Transverse colon (tissue), 3 donors: ENCODE measurements around the gene ENPP6.

Source experiments
- CTCF ChIP-seq, 5 experiments: fragments of 200-600 bp in 3 of 5; fragments of 450-650 bp in 2 of 5; sonication (generic) in 3 of 5; IDR thresholded peaks; 1 replicate in 2 of 5; 2 replicates in 3 of 5; pipeline ENCODE4 v1.5.1; 2016 to 2017; ENCODE audit warnings: antibody characterized with exemption in 5 of 5, inconsistent platforms in 3 of 5, mild to moderate bottlenecking in 2 of 5, moderate library complexity in 1 of 5
- POLR2A ChIP-seq: fragments of 450-650 bp; IDR thresholded peaks from one replicate; pipeline ENCODE4 v1.6.1; 2016; ENCODE audit warnings: antibody characterized with exemption, mild to moderate bottlenecking, moderate library complexity

- TF ChIP-seq CTCF (IDR thresholded peaks at IDR 0.05) (no peak), POLR2A (no peak)
These were observed 152.8 kb downstream of the ENPP6 start for GRCh38 chr4:184064877-184065276.
